GM21619 (cell line): ENCODE measurements around the gene NUP214.
"Not testable (repeated sequence)": the region's sequence is repeated elsewhere in the genome, so short reads cannot be mapped to it uniquely, and the experiment has no call there.

Experiments used
- ATAC-seq: cut with Tn5 transposase; IDR thresholded peaks from one replicate; pipeline ENCODE4 v1.9.1; 2021; ENCODE audit not compliant: unreplicated experiment

The NUP214 gene

DNA sequence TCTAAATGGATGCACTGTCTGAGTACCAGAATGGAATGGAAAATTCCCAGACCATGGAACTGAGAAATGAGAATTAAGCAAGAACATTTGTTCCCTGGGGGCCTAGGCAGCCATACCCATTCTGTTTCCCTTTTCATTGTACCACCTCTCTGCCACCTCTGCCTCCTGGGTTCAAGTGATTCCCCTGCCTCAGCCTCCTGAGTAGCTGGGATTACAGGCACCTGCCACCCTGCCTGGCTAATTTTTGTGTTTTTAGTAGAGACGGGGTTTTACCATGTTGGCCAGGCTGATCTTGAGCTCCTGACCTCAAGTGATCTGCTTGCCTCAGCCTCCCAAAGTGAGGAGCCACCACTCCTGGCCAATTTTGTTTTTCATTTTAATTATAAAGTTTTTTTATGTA is 33.3 kb downstream of the NUP214 start:
- ATAC-seq: not testable (repeated sequence)

DNA sequence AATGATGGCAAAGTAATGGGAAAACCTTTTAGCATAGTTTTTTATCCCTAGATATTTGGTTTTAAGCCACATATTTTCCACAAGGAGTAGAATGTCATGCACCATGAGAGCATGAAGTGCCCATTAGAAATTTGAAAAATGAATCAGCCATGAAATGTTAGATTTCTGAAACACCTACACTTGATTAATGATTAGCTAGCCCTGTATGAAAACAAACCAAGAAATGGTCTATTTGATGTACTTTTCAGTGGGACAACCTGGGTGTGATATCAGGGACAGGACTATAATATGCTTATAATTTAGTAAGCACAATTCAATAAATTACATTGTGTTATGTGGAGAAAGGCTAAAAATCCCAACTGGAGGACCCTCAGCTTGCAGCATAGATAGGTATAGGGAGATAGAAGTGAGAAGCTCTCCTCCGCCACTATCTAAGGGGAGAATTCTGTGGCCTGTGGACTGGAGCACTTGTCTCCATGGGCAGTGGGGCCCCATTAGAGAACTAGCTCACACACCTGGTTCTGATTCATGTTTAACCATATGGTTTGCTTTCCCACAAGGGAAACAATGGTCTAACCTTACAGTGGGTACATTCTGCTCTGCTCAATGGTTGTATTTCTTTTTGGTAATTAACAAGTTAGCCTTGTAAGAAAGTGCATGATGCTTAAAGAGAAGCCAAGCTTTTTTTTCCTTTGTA is 35.2 kb downstream of the NUP214 start:
- no peak for ATAC-seq

DNA sequence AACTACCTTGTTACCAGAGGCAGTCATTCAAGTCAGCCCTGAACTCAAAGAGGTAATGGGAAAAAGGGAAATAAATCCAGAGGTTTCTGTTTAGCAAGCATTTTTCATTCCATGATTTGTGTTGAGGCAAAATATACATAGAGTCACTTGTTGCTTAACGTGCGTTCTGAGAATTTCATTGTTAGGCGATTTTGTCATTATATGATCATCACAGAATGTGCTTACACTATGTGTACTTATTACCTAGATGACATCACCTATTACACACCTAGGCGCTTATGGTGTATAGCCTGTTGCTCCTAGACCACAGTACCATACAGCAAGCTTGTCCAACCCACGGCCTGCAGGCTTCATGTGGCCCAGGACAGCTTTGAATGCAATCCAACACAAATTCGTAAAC is 36.2 kb downstream of the NUP214 start:
- ATAC-seq: no peak

DNA sequence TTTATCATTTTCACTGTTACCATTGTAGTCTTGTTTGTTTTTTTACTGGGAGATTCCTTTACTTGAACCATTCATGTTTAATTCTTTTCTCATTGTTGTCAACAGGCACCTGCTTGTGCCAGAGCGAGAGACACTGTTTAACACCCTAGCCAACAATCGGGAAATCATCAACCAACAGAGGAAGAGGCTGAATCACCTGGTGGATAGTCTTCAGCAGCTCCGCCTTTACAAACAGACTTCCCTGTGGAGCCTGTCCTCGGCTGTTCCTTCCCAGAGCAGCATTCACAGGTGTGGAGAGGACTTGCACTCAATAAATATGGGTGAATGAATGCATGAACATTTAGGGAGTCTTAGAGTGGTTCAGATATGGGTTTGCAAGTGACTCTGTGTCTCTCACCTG is 37.5 kb downstream of the NUP214 start:
- ATAC-seq: no peak

DNA sequence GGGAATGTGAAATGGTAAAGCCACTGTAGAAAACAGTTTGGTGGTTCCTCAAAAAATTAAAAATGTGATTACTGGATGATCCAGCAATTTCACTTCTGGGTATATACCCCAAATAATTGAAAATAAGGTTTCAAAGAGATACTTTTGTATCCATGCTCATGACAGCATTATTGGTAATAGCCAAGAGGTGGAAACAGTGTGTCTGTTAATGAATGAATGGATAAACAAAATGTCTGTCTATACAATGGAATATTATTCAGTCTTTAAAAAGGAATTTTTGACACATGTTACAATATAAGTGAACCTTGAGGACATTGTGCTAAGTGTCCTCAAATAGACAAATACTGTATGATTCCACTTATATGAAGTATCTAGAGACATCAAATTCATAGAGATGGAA is 40.1 kb downstream of the NUP214 start:
- ATAC-seq: no peak

DNA sequence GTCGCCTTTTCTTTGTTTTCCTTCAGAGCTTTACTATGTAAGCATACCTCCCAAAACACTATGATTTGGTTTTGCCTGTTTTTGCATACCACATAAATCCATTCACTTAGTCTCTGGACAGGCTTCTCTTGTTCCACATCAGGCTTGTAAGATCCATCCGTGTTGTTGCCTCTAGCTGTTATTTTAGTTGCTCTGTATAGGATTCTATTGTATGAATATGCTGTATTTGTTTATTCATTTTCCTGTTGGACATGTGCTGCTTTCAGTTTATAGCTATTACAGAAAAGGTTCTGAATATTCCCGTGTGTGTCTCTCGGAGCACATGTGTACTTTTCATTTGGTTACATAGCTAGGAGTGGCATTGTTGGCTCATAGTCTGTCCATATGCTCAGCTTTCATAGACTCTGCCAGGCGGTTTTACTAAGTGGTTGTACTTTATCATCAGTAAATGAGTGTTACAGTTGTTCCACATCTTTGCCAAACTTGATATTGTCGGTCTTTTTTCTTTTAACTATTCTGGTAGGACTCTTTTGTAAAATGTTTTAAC is 41.8 kb downstream of the NUP214 start:
- no peak for ATAC-seq

DNA sequence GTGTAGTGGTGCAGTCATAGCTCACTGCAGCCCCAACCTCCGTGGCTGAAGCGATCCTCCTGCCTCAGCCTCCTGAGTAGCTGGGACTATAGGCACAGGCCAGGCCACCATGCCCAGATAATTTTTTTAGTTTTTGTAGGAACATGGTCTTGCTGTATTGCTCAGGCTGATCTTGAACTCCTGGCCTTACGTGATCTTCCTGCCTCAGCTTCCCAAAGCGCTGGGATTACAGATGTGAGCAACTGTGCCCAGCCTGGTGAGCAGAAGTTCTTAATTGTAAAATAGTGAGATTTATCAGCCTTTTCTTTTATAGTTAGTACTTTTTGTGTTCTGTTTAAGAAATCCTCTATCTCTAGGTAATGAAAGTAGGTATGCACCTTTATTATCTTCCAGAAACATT is 42.5 kb downstream of the NUP214 start:
- no peak for ATAC-seq

DNA sequence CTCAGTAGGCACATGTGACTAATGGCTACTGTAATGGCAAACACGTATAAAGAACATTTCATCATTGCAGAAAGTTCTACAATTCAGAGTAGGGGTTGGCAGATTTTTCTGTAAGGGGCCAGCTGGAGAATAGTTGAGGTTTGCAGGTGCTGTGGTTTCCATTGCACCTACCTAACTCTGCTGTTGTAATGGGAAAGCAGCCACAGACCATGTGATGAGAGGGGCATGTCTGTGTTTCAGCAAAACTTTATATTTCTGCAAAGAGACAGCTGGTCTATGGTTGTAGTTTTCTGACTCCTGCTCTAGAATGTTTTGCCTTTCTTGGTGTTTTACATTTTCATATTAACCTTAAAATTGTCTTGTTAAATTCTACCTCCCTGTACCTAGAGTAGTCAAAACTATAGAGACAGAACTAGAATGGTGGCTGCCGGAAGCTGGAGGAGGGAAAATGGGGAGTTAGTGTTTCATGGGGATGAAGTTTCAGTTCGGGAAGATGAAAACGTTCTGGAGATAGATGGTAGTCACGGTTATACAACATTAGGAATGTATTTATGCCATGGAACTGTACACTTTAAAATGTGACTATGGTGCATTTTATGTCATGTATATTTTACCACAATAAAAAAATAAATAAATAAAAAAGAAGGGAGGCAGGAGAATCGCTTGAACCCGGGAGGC is 44.3 kb downstream of the NUP214 start:
- no peak for ATAC-seq

DNA sequence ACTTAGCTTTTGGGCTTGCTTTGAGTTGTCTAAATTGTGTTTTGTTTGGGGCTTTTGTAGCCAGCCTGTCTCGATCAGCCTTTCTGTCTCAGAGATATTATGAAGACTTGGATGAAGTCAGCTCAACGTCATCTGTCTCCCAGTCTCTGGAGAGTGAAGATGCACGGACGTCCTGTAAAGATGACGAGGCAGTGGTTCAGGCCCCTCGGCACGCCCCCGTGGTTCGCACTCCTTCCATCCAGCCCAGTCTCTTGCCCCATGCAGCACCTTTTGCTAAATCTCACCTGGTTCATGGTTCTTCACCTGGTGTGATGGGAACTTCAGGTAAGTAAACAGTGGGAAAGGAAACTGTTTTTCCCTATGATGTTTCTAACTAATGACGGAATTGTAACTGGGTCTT is 48.6 kb downstream of the NUP214 start:
- ATAC-seq: no peak

DNA sequence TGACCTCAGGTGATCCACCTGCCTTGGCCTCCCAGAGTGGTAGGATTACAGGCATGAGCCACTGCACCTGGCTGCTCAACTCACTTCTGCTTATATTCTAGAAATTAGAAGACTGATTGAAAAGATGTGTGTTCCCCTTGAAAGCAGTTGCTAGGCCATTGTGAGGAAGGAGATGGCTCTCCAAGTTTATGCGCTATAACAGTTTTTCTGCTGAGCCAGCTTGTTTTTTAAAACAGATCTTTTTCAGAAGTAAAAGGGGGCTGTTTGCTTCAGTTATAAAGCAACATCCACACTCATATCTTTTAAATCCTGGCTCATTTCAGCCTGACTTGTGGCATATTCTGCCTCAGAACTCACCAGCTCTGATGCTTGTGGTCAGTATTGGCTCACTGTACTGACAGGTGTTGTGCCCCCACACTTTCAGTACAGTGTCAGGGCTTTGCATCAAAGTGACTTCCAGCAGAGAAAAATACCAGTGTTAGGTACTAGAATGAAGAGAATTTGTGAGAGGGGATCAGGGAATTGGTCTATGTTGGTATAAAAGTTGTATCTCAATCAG is 49.4 kb downstream of the NUP214 start:
- ATAC-seq: no peak

DNA sequence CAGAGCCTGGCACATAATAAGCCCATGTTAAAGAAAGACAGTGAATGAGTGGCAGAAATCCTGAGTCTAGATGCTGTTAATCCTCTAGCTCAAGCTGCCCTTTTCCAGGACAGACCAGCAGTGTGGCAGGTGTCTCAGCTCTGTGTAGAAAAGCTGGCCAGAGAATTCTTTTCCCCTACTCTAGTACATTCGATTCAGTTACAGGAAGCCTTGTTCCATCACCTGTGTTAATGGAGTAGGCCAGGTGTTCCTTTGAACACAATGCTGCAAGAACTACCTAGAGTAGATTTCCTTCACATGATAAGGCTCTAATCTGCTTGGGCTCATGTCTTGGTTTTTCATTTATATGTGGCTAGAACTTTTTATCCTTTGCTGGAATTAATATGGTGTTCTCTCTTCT is 52.5 kb downstream of the NUP214 start:
- ATAC-seq: no peak

DNA sequence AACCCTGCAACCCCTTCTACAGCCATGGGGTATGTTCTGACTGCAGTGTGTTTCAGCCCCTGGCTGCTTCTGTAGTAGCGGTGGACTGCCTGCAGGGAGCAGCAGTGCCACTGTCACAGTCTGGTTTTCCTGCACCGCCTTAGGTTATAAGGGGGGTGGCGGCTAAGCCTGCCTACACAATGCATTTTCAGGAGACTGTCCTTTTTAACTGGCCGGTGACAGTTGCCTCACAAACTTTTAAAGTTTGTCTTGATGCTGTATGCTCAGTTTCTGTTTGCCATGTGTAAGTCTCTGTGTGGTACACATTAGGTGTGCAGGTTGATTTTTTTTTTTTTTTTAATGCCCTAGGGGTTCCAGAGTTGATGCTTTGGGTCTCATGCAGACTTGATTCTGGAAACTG is 53.0 kb downstream of the NUP214 start:
- ATAC-seq: peak; percentile 81

DNA sequence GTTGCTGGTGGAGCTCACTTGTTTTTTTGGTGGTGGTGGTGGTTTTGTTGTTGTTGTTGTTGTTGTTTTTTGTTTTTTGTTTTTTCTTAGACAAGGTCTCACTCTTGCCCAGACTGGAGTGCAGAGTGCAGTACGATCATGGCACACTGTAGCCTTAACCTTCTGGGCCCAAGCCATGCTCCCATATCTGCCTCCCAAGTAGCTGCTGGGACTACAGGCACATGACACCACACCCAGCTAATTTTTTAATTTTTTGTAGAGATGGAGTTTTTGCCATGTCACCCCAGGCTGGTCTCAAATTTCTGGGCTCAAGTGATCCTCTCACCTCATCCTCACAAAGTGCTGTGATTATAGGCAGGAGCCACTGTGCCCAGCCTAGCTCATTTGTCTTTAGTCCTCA is 53.5 kb downstream of the NUP214 start:
- no peak for ATAC-seq

DNA sequence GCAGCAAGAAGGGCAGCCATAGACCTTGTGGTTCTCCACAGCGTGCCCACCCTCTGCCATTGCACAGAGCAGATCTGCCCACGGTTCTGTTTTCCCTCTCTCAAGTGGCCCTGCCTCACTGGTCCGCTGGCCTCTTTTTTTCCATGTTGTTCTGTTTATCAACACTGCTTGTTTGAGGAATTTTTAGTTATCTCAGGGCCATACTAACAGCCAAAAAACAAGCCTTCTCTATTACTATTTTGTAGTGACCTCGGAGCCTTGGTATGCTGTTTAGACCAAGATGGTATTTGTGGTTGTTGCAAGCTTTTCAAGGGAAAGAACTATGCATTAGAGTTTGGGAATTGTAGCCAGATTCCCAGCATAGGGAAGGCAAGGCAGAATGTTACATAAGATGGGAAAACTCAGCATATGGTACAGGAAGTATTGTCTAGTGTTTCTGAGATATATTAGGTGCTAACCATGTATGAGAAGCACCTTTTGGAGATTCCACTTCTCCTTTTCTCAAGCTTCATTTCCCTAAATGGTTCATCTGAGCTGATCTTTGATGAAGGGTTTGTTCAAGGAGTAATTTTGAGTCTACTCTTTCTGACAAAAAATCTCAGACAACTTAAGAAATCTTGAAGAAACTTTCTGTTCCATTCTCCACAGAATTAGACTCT is 54.3 kb downstream of the NUP214 start:
- no peak for ATAC-seq

DNA sequence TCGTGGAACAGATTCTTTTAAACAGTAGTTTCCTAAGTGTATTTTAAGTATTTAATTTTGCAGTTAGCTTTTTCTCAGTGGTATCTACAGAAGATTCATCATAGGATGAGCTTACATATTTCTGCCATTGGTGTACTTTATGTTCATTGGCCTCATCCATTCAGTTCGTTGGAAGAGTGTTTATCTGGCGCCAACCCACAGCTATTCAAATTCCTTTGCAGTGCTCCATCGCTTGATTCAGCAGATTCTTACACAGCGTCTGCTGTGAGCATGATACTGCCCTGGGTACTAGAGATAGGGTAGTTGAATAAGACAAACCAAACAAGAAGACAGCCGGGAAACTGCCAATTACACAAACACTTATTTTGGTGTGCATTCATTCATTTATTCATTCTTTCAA is 55.1 kb downstream of the NUP214 start:
- no peak for ATAC-seq

DNA sequence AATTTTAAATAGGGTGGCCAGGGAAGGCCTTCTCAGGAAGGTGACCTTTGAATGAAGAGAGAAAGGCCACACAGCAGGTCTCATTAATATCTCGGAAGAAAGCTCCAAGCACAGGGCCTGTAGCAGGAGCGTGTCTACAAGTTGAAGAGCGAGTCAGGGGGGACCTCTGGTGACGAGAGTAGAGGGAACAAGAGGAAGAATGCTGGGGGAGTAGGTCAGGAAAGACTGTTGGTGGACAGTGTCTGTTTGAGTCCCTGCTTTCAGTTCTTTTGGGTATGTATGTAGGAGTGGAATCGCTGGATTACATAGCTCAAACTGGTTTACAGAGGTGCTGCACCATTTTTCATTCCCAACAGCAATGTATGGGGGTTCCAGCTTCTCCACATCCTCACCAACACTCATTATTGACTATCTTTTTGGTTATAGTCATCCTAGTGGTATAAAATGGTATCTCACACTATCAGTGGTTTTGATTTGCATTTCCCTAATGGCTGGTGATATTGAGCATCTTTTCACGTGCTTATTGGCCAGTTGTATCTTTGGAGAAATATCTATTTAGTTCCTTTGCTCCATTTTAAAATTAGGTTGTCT is 55.8 kb downstream of the NUP214 start:
- no peak for ATAC-seq

DNA sequence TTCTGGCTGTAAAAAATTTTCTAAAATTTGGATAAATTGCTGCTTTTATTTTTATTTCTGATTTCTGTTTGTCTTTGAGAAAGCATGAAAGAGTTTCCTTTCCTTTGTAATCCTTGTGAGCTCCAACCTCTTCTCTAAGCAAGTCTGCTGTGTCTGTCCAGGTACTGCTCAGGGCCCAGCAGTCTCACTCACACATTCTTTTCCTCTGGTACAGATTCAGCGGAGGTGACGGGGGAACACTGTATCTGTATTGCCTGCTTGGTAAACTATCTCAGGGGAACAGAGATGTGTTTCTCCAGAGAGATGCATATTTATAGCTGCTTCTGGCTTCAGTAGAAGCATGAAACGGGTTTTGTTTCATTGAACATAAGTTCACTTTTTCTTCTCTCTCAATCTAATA is 60.5 kb downstream of the NUP214 start:
- ATAC-seq: no peak

DNA sequence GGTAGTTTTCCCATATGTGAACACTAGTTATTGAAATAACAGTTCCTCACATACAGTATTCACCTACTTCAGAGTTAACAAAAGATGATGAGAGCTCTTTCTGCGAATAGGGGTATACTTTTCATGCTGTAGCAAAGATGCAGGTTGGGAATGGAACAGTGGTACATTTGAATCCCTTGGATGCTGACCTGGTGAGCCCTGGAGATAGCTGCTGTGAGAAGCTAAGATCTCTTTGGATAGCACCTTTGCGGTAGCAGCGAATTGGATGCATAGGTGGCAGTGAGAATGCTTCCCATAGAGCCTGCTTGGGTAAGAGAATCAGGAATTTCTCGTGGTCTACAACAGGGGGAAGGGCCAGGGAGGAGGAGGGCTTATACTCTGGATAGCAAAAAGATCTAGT is 61.2 kb downstream of the NUP214 start:
- ATAC-seq: no peak

DNA sequence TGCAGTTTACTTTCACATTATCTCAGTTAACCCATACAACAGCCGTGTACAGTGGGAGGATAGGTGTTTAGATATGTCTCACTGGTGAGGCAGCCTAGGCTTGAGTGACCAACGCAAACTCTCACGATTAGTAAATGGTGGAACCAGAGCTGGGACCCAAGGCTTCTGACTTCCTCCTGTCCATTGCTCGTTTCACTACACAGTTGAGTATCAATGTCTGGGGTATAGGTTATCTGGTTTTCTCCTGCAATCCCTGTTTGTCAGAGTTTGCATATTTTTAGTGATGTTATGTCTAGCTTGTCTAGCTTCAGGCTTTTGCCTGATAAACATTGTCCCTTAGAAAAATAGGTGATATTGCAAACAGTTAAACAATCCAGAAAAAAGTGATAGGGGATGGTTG is 62.6 kb downstream of the NUP214 start:
- ATAC-seq: no peak

DNA sequence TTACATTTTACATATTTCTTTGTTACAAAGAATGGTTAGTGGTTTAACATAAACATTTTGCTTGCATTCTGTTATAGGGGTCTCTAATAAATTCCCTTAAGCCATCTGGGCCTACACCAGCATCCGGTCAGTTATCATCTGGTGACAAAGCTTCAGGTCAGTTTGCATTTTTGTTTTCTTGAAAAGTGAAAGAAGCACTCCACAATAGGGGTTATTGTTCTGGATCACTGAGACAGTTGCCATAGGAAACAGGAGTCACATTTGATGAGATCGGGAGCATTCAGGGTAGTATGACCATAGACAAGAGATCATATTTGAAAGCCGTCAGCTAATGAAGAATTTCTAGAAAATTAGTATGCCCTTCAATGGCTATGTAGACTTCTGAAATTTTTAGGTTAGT is 63.6 kb downstream of the NUP214 start:
- no peak for ATAC-seq

DNA sequence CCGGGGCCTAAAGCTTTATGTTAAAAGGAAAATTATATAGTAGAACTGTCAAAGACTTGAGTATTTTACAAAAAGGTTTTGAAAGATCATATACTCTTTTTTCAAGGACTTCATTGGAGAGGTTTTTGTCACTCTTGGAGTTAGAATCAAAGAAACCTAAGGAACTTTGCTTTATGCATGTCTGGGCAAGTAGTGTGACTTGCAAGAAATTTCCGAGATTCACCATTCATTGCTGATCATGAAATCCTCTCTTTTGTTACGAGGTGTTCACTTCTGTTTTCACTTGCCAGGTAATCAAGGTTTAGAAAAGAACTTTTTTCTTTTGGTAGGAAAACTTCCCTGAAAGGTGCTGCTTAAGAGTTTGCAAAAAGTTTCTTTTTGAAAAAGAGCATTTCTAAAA is 64.8 kb downstream of the NUP214 start:
- no peak for ATAC-seq
